H9 (cell line): ENCODE results near the gene PRKACA. TPM values are rescaled to one million over a fixed set of nuclear protein-coding genes. Genes with fewer than 3 reads are reported as not detected.

Experiments used
- DNase-seq: peaks from one replicate; pipeline ENCODE4 v3.0.0-alpha.2; 2017
- H2AFZ ChIP-seq: one replicate; pipeline ENCODE4 v1.6.1; 2013; ENCODE audit warnings: mild to moderate bottlenecking, low read length, control low read depth, moderate library complexity
- H2AK5ac ChIP-seq: 2 replicates; pipeline ENCODE4 v1.6.1; 2013; ENCODE audit warnings: low read length, control low read depth, mixed read lengths; ENCODE audit not compliant: insufficient read length
- H2BK120ac ChIP-seq: one replicate; pipeline ENCODE4 v1.6.1; 2013; ENCODE audit warnings: low read depth, mild to moderate bottlenecking, low read length, control low read depth, inconsistent platforms; ENCODE audit not compliant: poor library complexity, severe bottlenecking
- H2BK12ac ChIP-seq: 2 replicates; pipeline ENCODE4 v1.6.1; 2013; ENCODE audit warnings: low read length, control low read depth, mixed read lengths, low read depth; ENCODE audit not compliant: insufficient read length
- H2BK15ac ChIP-seq: 2 replicates; pipeline ENCODE4 v1.6.1; 2013; ENCODE audit warnings: low read depth, low read length, control low read depth
- H2BK20ac ChIP-seq: one replicate; pipeline ENCODE4 v1.6.1; 2013; ENCODE audit warnings: low read depth, mild to moderate bottlenecking, low read length, control low read depth, inconsistent platforms; ENCODE audit not compliant: poor library complexity, severe bottlenecking
- H2BK5ac ChIP-seq: 2 replicates; pipeline ENCODE4 v1.6.1; 2013; ENCODE audit warnings: low read length, control low read depth, mixed read lengths; ENCODE audit not compliant: insufficient read length
- H3K14ac ChIP-seq: 2 replicates; pipeline ENCODE4 v1.6.1; 2013; ENCODE audit warnings: low read length, control low read depth; ENCODE audit not compliant: insufficient read depth
- H3K18ac ChIP-seq: 2 replicates; pipeline ENCODE4 v1.6.1; 2013; ENCODE audit warnings: low read depth, mild to moderate bottlenecking, mixed read lengths, low read length, control low read depth; ENCODE audit not compliant: insufficient read length
- H3K23ac ChIP-seq: 2 replicates; pipeline ENCODE4 v1.6.1; 2013; ENCODE audit warnings: low read length, control low read depth, mixed read lengths, low read depth; ENCODE audit not compliant: insufficient read length
- H3K23me2 ChIP-seq: 2 replicates; pipeline ENCODE4 v1.6.1; 2013; ENCODE audit warnings: low read depth, mild to moderate bottlenecking, mixed read lengths, low read length, control low read depth; ENCODE audit not compliant: insufficient read length, poor library complexity, severe bottlenecking
- H3K27ac ChIP-seq: 2 replicates; pipeline ENCODE4 v1.5.1; 2013; ENCODE audit warnings: low read length, control low read depth, mixed read lengths, low read depth; ENCODE audit not compliant: insufficient read length
- H3K27me3 ChIP-seq: 2 replicates; pipeline ENCODE4 v1.6.1; 2013; ENCODE audit warnings: low read length, control low read depth, inconsistent platforms; ENCODE audit not compliant: insufficient read depth
- H3K4ac ChIP-seq: 2 replicates; pipeline ENCODE4 v1.6.1; 2013; ENCODE audit warnings: low read depth, mild to moderate bottlenecking, control low read depth, inconsistent platforms, low read length, moderate library complexity
- H3K4me1 ChIP-seq: 2 replicates; pipeline ENCODE4 v1.6.1; 2013; ENCODE audit warnings: low read length, control low read depth, inconsistent platforms; ENCODE audit not compliant: insufficient read depth
- H3K4me2 ChIP-seq: 2 replicates; pipeline ENCODE4 v1.6.1; 2013; ENCODE audit warnings: low read length, control low read depth, mixed read lengths; ENCODE audit not compliant: insufficient read length, insufficient read depth
- H3K56ac ChIP-seq: 2 replicates; pipeline ENCODE4 v1.6.1; 2013; ENCODE audit warnings: low read depth, mild to moderate bottlenecking, mixed read lengths, low read length, control low read depth; ENCODE audit not compliant: insufficient read length
- H3K79me1 ChIP-seq: 2 replicates; pipeline ENCODE4 v1.6.1; 2013; ENCODE audit warnings: low read depth, mild to moderate bottlenecking, moderate library complexity, low read length, control low read depth, inconsistent platforms; ENCODE audit not compliant: insufficient read depth, poor library complexity, severe bottlenecking
- H3K79me2 ChIP-seq: 2 replicates; pipeline ENCODE4 v1.6.1; 2013; ENCODE audit warnings: low read length, control low read depth, inconsistent platforms; ENCODE audit not compliant: insufficient read depth
- H3K9ac ChIP-seq: 2 replicates; pipeline ENCODE4 v1.6.1; 2013; ENCODE audit warnings: low read length, control low read depth, mixed read lengths; ENCODE audit not compliant: insufficient read length; ENCODE audit errors: extremely low read depth
- H3K9me3 ChIP-seq: one replicate; pipeline ENCODE4 v1.6.1; 2013; ENCODE audit warnings: low read depth, low read length, inconsistent platforms; ENCODE audit not compliant: control insufficient read depth
- H3T11ph ChIP-seq: one replicate; pipeline ENCODE4 v1.6.1; 2013; ENCODE audit warnings: mild to moderate bottlenecking, low read length, control low read depth, inconsistent platforms
- H4K20me1 ChIP-seq: one replicate; pipeline ENCODE4 v1.6.1; 2013; ENCODE audit not compliant: control insufficient read depth, insufficient read length, insufficient read depth
- H4K5ac ChIP-seq: 2 replicates; pipeline ENCODE4 v1.6.1; 2013; ENCODE audit warnings: low read depth, mild to moderate bottlenecking, mixed read lengths, low read length, control low read depth; ENCODE audit not compliant: insufficient read length
- H4K8ac ChIP-seq: replicated peaks from 2 replicates; pipeline ENCODE4 v1.6.1; 2013; ENCODE audit warnings: low read length, control low read depth, mixed read lengths, low read depth; ENCODE audit not compliant: insufficient read length
- H4K91ac ChIP-seq: 2 replicates; pipeline ENCODE4 v1.6.1; 2013; ENCODE audit warnings: low read depth, mild to moderate bottlenecking, moderate library complexity, mixed read lengths, low read length, control low read depth; ENCODE audit not compliant: insufficient read length
- H3K27ac Mint-ChIP-seq, 3 experiments: 2 replicates in 2 of 3; 3 replicates in 1 of 3; pipeline ENCODE4 v1.8.0; 2020 to 2021; ENCODE audit warnings: mixed read lengths in 3 of 3, mild to moderate bottlenecking in 1 of 3, moderate library complexity in 1 of 3
- H3K27me3 Mint-ChIP-seq: 2 replicates; pipeline ENCODE4 v1.8.0; 2021; ENCODE audit warnings: low read depth, mild to moderate bottlenecking, moderate library complexity, mixed read lengths
- H3K36me3 Mint-ChIP-seq, 3 experiments: 2 replicates in 2 of 3; 3 replicates in 1 of 3; pipeline ENCODE4 v1.8.0; 2020 to 2021; ENCODE audit warnings: low read depth in 3 of 3, mixed read lengths in 3 of 3; ENCODE audit not compliant: insufficient read depth in 1 of 3
- H3K4me1 Mint-ChIP-seq, 2 experiments: 2 replicates each; pipeline ENCODE4 v1.8.0; 2020; ENCODE audit warnings: mixed read lengths in 2 of 2
- H3K4me3 Mint-ChIP-seq, 2 experiments: 2 replicates in 1 of 2; 3 replicates in 1 of 2; pipeline ENCODE4 v1.8.0; 2020 to 2021; ENCODE audit warnings: mild to moderate bottlenecking in 2 of 2, mixed read lengths in 2 of 2, moderate library complexity in 1 of 2
- H3K9me3 Mint-ChIP-seq, 2 experiments: 2 replicates in 1 of 2; 3 replicates in 1 of 2; pipeline ENCODE4 v1.8.0; 2020; ENCODE audit warnings: mild to moderate bottlenecking in 2 of 2, mixed read lengths in 2 of 2, moderate library complexity in 1 of 2
- WGBS: extraction: QIAGEN DNeasy Blood & Tissue Kit; methylation state at CpG from one replicate; pipeline ENCODE4 v1.1.7; 2013; ENCODE audit warnings: missing lambda C conversion rate, low lambda C conversion rate, mixed read lengths; ENCODE audit not compliant: insufficient read length; ENCODE audit errors: extremely low coverage; 5-methylcytosine and 5-hydroxymethylcytosine counted together
- total RNA-seq: library from RNA; stranded (reverse); gene quantifications from 2 replicates; pipeline ENCODE4 v1.2.1, GENCODE V29; 2021
- TF ChIP-seq, protein P1 (sequence below): fragments of 200-600 bp; sonication (generic); conservative IDR thresholded peaks from 3 replicates; pipeline ENCODE4 v1.8.0; 2021; ENCODE audit warnings: antibody characterized with exemption, mild to moderate bottlenecking

The PRKACA gene
- total RNA-seq, 1 experiment from 2014 or later, result 51.8 TPM

DNA sequence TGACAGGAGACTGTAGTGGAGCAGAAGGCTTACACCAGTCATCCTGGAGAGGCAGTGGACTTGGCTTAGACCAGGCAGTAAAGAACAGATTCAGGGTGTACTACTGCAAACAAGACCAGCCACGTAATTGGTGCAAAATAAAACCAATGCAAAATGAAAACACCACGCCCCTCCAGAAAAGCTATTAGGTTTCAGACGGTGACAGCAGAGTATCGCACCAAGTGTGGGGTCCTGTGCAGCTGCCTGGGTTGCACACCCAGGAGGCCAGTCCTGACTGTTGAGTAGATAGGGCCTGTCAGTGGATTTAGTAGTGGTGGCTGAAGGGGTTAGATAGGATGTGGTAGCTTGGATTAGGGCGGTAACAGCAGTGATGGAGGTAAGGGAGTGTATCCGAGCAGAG is 5.4 kb upstream of the PRKACA start:
- H4K8ac ChIP-seq, result no peak overlapping the region
- no peak overlapping the region for H4K91ac ChIP-seq
- no peaks in the 10 kb centered on the region for H3K27me3 ChIP-seq
- no peak overlapping the region for H3K23ac ChIP-seq
- WGBS, result no CpG with 5 or more reads among the region's 6 CpGs
- H3K14ac ChIP-seq, result no peak overlapping the region
- DNase-seq, result no peak
- H2BK120ac ChIP-seq, result no peak overlapping the region
- H3K9ac ChIP-seq, result no peak overlapping the region
- H3K9me3 Mint-ChIP-seq, result no peaks in the 10 kb centered on the region
- H3K27ac ChIP-seq, result no peak overlapping the region
- H3K79me1 ChIP-seq, result no peaks in the 10 kb centered on the region
- 0 out of 5 replicates have a peak overlapping the region, but pooled peaks of 1 of the 2 experiments have one; percentile 10 for H3K4me3 Mint-ChIP-seq
- H3K36me3 Mint-ChIP-seq, result peaks cover 29 to 59% (median 52%) of the 10 kb centered on the region in 3 experiments; a peak in 6 of 7 replicates
- no peak overlapping the region for H3K18ac ChIP-seq
- H3K9me3 ChIP-seq, result no peaks in the 10 kb centered on the region
- no peaks in the 10 kb centered on the region for H4K20me1 ChIP-seq
- H3T11ph ChIP-seq, result no peak overlapping the region
- no peak overlapping the region for H3K4ac ChIP-seq
- no peak overlapping the region for H3K4me2 ChIP-seq
- no peak overlapping the region for H2BK12ac ChIP-seq
- TF ChIP-seq, protein P1, sequence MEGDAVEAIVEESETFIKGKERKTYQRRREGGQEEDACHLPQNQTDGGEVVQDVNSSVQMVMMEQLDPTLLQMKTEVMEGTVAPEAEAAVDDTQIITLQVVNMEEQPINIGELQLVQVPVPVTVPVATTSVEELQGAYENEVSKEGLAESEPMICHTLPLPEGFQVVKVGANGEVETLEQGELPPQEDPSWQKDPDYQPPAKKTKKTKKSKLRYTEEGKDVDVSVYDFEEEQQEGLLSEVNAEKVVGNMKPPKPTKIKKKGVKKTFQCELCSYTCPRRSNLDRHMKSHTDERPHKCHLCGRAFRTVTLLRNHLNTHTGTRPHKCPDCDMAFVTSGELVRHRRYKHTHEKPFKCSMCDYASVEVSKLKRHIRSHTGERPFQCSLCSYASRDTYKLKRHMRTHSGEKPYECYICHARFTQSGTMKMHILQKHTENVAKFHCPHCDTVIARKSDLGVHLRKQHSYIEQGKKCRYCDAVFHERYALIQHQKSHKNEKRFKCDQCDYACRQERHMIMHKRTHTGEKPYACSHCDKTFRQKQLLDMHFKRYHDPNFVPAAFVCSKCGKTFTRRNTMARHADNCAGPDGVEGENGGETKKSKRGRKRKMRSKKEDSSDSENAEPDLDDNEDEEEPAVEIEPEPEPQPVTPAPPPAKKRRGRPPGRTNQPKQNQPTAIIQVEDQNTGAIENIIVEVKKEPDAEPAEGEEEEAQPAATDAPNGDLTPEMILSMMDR, result no peak
- H2AK5ac ChIP-seq, result no peak overlapping the region
- peaks cover 8% of the 10 kb centered on the region for H3K23me2 ChIP-seq
- H2BK20ac ChIP-seq, result no peak overlapping the region
- no peak overlapping the region for H2BK5ac ChIP-seq
- peaks cover 9 to 10% of the 10 kb centered on the region in 2 experiments for H3K4me1 Mint-ChIP-seq
- H3K27me3 Mint-ChIP-seq, result no peaks in the 10 kb centered on the region
- H3K27ac Mint-ChIP-seq, result peak overlapping the region in 1 of 3 experiments; percentile 28; a peak in 1 of 7 replicates
- H3K79me2 ChIP-seq, result no peaks in the 10 kb centered on the region
- H2BK15ac ChIP-seq, result no peak overlapping the region
- H3K56ac ChIP-seq, result no peak overlapping the region
- H2AFZ ChIP-seq, result no peak overlapping the region
- no peaks in the 10 kb centered on the region for H3K4me1 ChIP-seq
- H4K5ac ChIP-seq, result no peak overlapping the region
